Peyer's patch (tissue), 4 donors: ENCODE results near the gene BGN.

Experiments used
- POLR2A ChIP-seq, 2 donors: fragments of 450-650 bp; IDR thresholded peaks; one replicate each; pipeline ENCODE4 v1.5.1; 2017; ENCODE audit warnings: antibody characterized with exemption in 2 of 2, mild to moderate bottlenecking in 2 of 2, moderate library complexity in 2 of 2
- TF ChIP-seq, protein P1 (sequence below), 6 experiments: fragments of 450-650 bp in 4 of 6; fragments of 200-600 bp in 2 of 6; sonication (generic) in 1 of 6; IDR thresholded peaks; one replicate each; pipeline ENCODE4 v1.5.1; 2017 to 2019; ENCODE audit warnings: antibody characterized with exemption in 6 of 6, mild to moderate bottlenecking in 3 of 6, moderate library complexity in 1 of 6

DNA sequence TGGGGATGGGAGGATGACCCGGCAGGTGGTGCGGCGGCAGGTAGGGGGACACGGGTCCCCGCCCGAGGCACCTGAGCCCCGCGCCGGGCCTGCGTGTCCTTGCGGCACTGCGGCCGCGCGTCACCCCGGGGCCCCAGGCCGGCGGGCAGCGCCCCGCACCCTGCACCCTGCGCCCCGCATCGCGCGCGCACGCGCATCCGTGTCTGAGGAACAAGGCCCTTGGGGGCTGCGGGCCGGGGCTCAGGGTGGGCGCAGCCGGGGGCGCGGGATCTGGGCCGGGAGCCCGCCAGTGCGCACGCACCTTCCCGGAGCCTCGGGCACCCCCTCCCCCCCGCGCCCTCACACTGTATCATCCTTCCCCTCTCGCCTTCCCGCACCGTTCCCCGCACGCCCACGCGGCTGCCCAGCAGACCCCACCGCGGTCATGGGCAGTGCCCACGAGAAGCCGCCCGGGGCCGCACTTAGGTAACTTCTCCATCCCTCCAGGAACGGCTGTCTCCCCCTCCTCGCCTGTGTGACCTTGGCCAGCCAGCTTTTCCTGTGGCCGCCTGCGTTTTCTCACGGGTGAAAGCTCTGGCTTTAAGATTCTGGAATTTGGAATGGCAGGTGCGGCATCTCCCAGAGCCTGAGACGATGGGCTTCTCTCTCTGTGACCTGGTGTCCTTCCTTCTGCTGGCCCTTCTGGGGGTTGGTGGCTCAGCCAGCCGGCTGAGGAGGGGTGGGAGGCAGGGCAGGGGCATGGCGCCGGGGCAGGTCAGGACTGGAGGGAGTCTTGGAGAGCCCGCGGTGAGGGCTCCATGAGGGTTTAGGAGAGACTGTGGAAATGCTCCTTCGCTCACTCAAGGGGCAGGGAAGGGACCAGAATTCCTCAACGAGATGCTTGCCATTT, 23.4 kb downstream of the BGN start:
- no peak for TF ChIP-seq POLR2A (IDR thresholded peaks at IDR 0.05)
- TF ChIP-seq, protein P1, sequence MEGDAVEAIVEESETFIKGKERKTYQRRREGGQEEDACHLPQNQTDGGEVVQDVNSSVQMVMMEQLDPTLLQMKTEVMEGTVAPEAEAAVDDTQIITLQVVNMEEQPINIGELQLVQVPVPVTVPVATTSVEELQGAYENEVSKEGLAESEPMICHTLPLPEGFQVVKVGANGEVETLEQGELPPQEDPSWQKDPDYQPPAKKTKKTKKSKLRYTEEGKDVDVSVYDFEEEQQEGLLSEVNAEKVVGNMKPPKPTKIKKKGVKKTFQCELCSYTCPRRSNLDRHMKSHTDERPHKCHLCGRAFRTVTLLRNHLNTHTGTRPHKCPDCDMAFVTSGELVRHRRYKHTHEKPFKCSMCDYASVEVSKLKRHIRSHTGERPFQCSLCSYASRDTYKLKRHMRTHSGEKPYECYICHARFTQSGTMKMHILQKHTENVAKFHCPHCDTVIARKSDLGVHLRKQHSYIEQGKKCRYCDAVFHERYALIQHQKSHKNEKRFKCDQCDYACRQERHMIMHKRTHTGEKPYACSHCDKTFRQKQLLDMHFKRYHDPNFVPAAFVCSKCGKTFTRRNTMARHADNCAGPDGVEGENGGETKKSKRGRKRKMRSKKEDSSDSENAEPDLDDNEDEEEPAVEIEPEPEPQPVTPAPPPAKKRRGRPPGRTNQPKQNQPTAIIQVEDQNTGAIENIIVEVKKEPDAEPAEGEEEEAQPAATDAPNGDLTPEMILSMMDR (IDR thresholded peaks at IDR 0.05): no peak
